ENCODE results near the gene CD48.

CD48 gene

DNA sequence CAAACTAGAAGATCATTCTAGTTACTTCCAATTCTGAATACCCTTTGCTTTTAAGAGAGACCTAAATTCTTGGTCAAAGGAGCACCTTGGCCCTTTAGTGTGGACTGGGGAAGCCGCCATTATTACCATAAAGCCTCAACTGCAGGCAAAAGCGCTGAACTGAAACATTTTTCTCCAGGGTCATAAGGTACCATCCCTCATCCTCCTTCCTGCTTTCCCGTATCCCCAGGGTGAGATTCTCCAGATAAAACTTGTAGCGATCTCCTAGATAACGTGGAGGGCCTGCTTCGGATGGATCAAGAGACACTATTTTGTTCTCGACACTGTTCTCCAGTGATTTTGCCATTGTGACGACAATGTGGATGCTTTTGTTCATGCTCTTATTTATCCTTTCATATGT lies 74.6 kb downstream of the CD48 start:
- TF ChIP-seq POLR2AphosphoS5 (IDR thresholded peaks at IDR 0.05; ENCODE audit: low read depth, low read length) = peak; percentile 37; the same call in 1 of the 2 replicates
- TF ChIP-seq POLR2A (IDR thresholded peaks at IDR 0.05; ENCODE audit: low read depth, low read length) = peak; percentile 54; the same call in 1 of the 2 replicates
- no peak for TF ChIP-seq TAF1 (IDR thresholded peaks at IDR 0.05; ENCODE audit: borderline replicate concordance, low read depth, low read length)
- FAIRE-seq (peak; percentile 72), DNase-seq (ENCODE audit: insufficient read length) (no peak)

DNA sequence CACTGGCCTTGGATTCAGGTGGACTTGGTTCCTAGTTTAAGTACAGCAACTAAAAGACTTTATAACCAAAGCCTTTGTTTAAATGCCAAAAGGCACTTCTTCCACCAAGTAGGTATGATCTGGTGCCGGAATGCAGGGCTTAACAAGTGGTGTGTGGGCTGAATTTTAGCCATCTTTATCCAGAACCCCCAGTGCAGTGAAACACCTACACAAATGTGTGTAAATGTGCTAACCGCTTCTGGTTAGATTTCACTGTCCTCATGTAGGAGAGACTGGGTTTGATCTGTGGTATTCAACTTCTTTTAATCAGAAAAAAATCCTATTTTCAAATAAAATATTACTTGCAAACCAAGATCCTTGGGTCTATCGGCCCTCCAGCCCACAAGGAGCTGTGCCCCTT lies 75.1 kb downstream of the CD48 start:
- FAIRE-seq = no peak
- TF ChIP-seq POLR2A (IDR thresholded peaks at IDR 0.05; ENCODE audit: low read depth, low read length) (no peak), TAF1 (IDR thresholded peaks at IDR 0.05; ENCODE audit: borderline replicate concordance, low read depth, low read length) (no peak), POLR2AphosphoS5 (IDR thresholded peaks at IDR 0.05; ENCODE audit: low read depth, low read length) (no peak)
- no peak for DNase-seq (ENCODE audit: insufficient read length)

GRCh38 chr1:160636076-160636475 lies 75.5 kb downstream of the CD48 start:
- DNase-seq (ENCODE audit: insufficient read length) (no peak), FAIRE-seq (no peak)
- TF ChIP-seq POLR2A (IDR thresholded peaks at IDR 0.05; ENCODE audit: low read depth, low read length) = peak; percentile 45; the same call in 1 of the 2 replicates
- TF ChIP-seq TAF1 (IDR thresholded peaks at IDR 0.05; ENCODE audit: borderline replicate concordance, low read depth, low read length) = no peak
- TF ChIP-seq POLR2AphosphoS5 (IDR thresholded peaks at IDR 0.05; ENCODE audit: low read depth, low read length) = no peak

- peak; percentile 89 for TF ChIP-seq POLR2AphosphoS5 (IDR thresholded peaks at IDR 0.05; ENCODE audit: low read depth, low read length)
- TF ChIP-seq POLR2A (IDR thresholded peaks at IDR 0.05; ENCODE audit: low read depth, low read length) = peak; percentile 75
- TF ChIP-seq TAF1 (IDR thresholded peaks at IDR 0.05; ENCODE audit: borderline replicate concordance, low read depth, low read length) = no peak
- FAIRE-seq = no peak
- no peak for DNase-seq (ENCODE audit: insufficient read length)
Observed at GRCh38 chr1:160634543-160635491, 76.8 kb downstream of the CD48 start.

GRCh38 chr1:160633330-160633903 lies 78.2 kb downstream of the CD48 start:
- FAIRE-seq (peak; percentile 70), DNase-seq (ENCODE audit: insufficient read length) (no peak)
- peak; percentile 79 for TF ChIP-seq POLR2AphosphoS5 (IDR thresholded peaks at IDR 0.05; ENCODE audit: low read depth, low read length)
- TF ChIP-seq TAF1 (IDR thresholded peaks at IDR 0.05; ENCODE audit: borderline replicate concordance, low read depth, low read length) = no peak
- TF ChIP-seq POLR2A (IDR thresholded peaks at IDR 0.05; ENCODE audit: low read depth, low read length) = peak; percentile 74; the same call in 1 of the 2 replicates

DNA sequence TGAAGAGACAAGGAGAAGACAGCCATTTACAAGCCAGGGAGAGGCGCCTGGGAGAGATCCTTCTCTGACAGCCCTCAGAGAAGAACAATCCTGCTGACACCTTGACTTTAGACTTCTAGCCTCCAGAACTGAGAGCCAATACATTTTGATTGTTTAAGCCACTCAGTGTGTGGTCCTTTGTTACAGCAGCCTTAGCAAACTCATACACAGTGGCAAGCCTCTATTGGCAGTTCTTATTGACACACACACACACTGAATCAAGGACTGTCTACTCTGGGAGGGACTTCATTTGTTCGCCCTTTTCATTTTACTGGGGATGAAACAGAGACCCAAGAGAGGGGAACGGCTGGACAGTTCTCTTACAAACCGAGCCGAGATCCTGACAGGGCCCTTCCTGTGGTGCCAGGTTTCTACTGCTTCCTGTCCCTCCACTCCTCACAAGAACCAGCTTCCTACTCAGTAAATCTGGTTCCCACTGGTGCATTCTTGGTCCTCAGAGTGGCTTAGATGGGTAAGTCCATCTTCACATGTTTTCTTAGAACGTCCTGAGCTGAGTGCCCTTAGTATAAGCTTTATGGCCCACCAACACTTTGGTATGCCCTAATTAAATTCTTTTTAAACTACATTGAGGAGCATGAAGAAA lies 79.5 kb downstream of the CD48 start:
- TF ChIP-seq TAF1 (IDR thresholded peaks at IDR 0.05; ENCODE audit: borderline replicate concordance, low read depth, low read length) (no peak), POLR2A (IDR thresholded peaks at IDR 0.05; ENCODE audit: low read depth, low read length) (peak; percentile 66; the same call in 1 of the 2 replicates), POLR2AphosphoS5 (IDR thresholded peaks at IDR 0.05; ENCODE audit: low read depth, low read length) (peak; percentile 84)
- peak; percentile 79 for FAIRE-seq
- DNase-seq (ENCODE audit: insufficient read length) = no peak

DNA sequence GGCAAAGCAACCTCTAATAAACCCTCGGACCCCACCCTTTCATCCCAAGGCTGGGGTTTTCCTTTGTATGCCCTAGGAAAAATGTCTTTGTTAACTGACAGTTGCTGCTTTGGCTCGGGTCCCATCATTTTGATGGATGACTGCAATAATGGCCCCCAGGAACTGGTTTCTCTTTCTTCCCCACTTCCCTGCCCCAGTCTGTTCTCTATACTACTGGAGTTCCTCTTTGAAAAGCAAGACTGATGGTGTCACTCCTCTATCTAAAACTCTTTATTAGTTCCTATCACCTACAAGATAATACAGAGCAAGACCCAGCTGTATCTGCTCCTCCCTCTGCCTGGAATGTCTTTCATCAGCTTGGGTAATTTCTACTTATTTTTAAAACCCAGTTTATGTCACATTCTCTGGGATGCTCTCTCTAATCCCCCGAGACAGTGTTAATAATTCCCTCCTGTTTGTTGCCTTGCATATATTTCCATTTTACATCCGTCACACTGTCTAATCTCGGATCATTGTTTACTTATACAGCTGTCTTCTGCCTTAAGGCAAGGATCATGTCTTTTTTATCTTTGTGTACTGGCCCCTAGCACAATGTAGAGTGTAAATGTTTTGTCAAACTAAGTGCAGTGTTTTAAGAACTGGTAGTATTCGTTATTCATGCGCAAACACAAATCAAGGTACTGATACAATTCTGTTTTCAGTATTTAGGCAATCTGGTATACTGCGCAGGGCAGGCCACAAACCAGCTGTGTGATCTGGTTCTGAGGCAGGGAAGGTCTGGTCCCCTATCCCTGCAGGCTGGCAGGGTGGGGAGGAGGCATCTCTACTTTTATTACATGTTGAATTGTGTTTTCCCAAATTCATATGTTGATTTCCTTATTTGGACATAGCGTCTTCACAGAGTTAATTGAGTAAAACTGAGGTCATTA lies 80.8 kb downstream of the CD48 start:
- TF ChIP-seq TAF1 (IDR thresholded peaks at IDR 0.05; ENCODE audit: borderline replicate concordance, low read depth, low read length) (no peak), POLR2A (IDR thresholded peaks at IDR 0.05; ENCODE audit: low read depth, low read length) (peak; percentile 62), POLR2AphosphoS5 (IDR thresholded peaks at IDR 0.05; ENCODE audit: low read depth, low read length) (peak; percentile 36)
- FAIRE-seq (peak; percentile 75), DNase-seq (ENCODE audit: insufficient read length) (no peak)

DNA sequence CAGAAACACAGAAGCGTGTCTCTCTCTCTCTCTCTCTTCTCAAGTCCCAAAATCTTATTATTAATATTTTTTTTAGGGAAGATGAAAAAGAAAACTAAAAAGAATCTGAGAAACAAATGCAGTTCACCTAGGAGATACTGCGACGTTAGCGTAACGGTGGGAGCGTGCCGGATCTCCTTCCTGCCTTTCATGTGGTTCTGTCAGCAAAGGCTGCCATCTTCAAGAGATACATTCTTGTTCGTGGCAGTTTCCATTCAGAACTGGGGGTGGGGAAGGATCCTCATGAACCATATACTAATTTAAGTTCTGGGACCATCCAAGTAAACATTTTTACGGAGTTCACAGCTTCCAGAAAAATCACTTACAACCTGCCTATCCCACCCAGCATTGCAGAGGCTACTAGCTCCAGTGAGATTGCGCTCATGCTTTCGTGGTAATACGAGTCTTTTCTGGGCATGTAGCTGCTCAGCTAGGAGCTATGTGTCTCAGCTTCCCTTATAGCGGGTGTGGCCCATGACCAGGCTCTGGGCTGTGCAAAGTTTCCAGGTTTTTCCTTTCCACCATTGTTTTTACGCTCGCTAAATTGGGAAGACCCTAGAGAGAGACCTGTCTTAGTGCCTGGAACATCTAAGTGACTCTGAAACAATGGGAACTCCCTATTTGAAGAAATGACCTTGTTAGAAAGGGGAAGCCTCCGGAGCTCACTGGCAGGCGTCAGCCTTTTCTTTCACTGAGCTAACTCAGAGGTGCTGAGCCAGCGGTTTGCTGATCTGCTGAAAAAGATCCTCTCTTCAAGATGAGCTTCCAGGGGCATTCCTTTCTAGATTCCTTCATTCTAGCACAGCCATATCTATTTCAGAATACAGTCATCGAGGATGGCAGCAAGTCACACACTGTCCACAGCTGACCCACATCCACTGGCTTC lies 82.1 kb downstream of the CD48 start:
- DNase-seq (ENCODE audit: insufficient read length) = no peak
- peak; percentile 58 for FAIRE-seq
- TF ChIP-seq POLR2A (IDR thresholded peaks at IDR 0.05; ENCODE audit: low read depth, low read length) (no peak; the same call in 1 of the 2 replicates), POLR2AphosphoS5 (IDR thresholded peaks at IDR 0.05; ENCODE audit: low read depth, low read length) (peak; percentile 56; the same call in 1 of the 2 replicates), TAF1 (IDR thresholded peaks at IDR 0.05; ENCODE audit: borderline replicate concordance, low read depth, low read length) (no peak)

DNA sequence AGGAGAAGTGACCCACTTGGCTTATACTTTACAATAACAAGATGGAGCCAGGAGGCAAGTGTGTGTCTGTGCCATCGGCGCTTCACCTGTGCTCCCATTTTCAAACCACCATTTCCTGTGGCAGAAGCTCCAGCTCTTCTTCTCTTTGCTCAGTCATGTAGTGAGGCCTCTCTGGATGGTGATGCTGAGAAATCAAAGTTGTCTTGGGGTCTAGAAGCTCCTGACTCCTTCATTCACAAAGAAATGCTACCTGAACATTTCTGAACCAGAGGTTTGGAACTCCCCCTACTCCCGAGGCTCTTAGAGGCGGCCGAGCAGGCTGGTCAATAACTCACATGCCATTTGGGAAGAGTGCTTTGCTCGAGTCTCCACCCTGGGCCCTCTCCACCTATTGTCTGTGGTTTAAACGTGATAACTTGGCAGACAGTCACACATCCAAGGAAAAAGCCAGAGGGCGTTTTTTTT lies 82.8 kb downstream of the CD48 start:
- FAIRE-seq = no peak
- TF ChIP-seq TAF1 (IDR thresholded peaks at IDR 0.05; ENCODE audit: borderline replicate concordance, low read depth, low read length) = no peak
- no peak; the same call in none of the 2 replicates for TF ChIP-seq POLR2AphosphoS5 (IDR thresholded peaks at IDR 0.05; ENCODE audit: low read depth, low read length)
- TF ChIP-seq POLR2A (IDR thresholded peaks at IDR 0.05; ENCODE audit: low read depth, low read length) = no peak; the same call in 1 of the 2 replicates
- DNase-seq (ENCODE audit: insufficient read length) = no peak
